Activated effector memory CD4-positive, alpha-beta T cell treated with Interleukin-2 at 50 U/mL for 16 hours (primary cell): ENCODE data around the gene PLCH2.
"Not testable (repeated sequence)": the region's sequence is repeated elsewhere in the genome, so short reads cannot be mapped to it uniquely, and the experiment has no call there.

Experiments used
- DNase-seq: peaks from one replicate; pipeline ENCODE4 v3.0.0-alpha.2; 2020

Gene PLCH2

GRCh38 chr1:2549367-2550029 is 73.4 kb downstream of the PLCH2 start:
- DNase-seq = not testable (repeated sequence)

GRCh38 chr1:2550309-2550861 is 74.3 kb downstream of the PLCH2 start:
- DNase-seq = not testable (repeated sequence)

- DNase-seq = not testable (repeated sequence)
These were observed 75.5 kb downstream of the PLCH2 start for GRCh38 chr1:2551544-2551943.

GRCh38 chr1:2552189-2552588 is 76.1 kb downstream of the PLCH2 start:
- DNase-seq = no peak

- DNase-seq = not testable (repeated sequence)
These were observed 77.0 kb downstream of the PLCH2 start for GRCh38 chr1:2553076-2553475.

GRCh38 chr1:2553871-2554620 is 78.0 kb downstream of the PLCH2 start:
- DNase-seq = no peak

- no peak for DNase-seq
These were observed 78.7 kb downstream of the PLCH2 start for GRCh38 chr1:2554621-2555387.
